ENCODE data around the gene PPP1R3A.

DNA sequence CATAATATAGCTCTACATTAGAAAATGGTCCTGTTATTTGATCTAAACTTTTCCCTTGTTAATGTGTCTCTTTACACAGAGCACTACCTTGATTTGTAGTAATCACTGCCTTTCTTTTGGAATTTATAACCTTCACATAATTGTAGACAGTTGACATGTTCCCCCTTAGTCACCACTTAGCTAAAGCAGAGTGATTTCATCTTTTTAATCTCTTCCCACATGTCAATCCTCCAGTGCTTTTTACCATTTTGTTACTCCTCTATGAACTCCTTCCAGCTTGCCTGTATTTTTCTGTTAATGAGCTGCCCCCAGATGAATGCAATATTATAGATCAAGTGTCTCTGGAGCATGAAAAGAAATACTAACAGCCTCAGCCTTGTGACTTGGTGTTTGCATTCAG lies 2.6 kb upstream of the PPP1R3A start:
- TF ChIP-seq, protein P1, sequence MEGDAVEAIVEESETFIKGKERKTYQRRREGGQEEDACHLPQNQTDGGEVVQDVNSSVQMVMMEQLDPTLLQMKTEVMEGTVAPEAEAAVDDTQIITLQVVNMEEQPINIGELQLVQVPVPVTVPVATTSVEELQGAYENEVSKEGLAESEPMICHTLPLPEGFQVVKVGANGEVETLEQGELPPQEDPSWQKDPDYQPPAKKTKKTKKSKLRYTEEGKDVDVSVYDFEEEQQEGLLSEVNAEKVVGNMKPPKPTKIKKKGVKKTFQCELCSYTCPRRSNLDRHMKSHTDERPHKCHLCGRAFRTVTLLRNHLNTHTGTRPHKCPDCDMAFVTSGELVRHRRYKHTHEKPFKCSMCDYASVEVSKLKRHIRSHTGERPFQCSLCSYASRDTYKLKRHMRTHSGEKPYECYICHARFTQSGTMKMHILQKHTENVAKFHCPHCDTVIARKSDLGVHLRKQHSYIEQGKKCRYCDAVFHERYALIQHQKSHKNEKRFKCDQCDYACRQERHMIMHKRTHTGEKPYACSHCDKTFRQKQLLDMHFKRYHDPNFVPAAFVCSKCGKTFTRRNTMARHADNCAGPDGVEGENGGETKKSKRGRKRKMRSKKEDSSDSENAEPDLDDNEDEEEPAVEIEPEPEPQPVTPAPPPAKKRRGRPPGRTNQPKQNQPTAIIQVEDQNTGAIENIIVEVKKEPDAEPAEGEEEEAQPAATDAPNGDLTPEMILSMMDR (conservative IDR thresholded peaks at IDR 0.05; ENCODE audit: low read depth, low read length) = no peak
- TF ChIP-seq EZH2 (IDR thresholded peaks at IDR 0.05; ENCODE audit: low read length, unreplicated experiment) = no peak
